Lung (tissue), 12 donors: ENCODE measurements around the gene ZPR1. TPM values are rescaled to one million over a fixed set of nuclear protein-coding genes. Genes with fewer than 3 reads are reported as not detected.

ENCODE experiments used
- ATAC-seq: fragments of 200-7000 bp; cut with Tn5 transposase; one replicate; pipeline ENCODE4 v1.9.1; 2020; ENCODE audit warnings: moderate number of reproducible peaks; ENCODE audit not compliant: insufficient read depth, low FRiP score
- DNase-seq, 3 donors: peaks; one replicate each; pipeline ENCODE4 v3.0.0-alpha.2; 2013 to 2017
- H3K27ac ChIP-seq, 2 donors: one replicate each; pipeline ENCODE4 v1.5.1; 2013; ENCODE audit warnings: mild to moderate bottlenecking in 2 of 2, moderate library complexity in 2 of 2, control low read depth in 1 of 2, inconsistent platforms in 1 of 2, low read depth in 1 of 2, low read length in 1 of 2
- H3K27me3 ChIP-seq, 3 donors: one replicate each; pipeline ENCODE4 v1.5.1; 2013; ENCODE audit warnings: low read length in 2 of 3; ENCODE audit not compliant: control insufficient read depth in 3 of 3, insufficient read depth in 3 of 3
- H3K36me3 ChIP-seq, 4 donors: one replicate each; pipeline ENCODE4 v1.5.1; 2013; ENCODE audit warnings: low read length in 4 of 4, mild to moderate bottlenecking in 1 of 4, moderate library complexity in 1 of 4; ENCODE audit not compliant: control insufficient read depth in 4 of 4, insufficient read depth in 4 of 4
- H3K4me1 ChIP-seq, 5 donors: one replicate each; pipeline ENCODE4 v1.5.1; 2013; ENCODE audit warnings: low read length in 5 of 5, mild to moderate bottlenecking in 2 of 5, moderate library complexity in 1 of 5; ENCODE audit not compliant: control insufficient read depth in 5 of 5, insufficient read depth in 5 of 5
- H3K4me3 ChIP-seq: one replicate; pipeline ENCODE4 v1.5.1; 2013; ENCODE audit warnings: mild to moderate bottlenecking, control low read depth, moderate library complexity
- H3K9ac ChIP-seq, 2 donors: one replicate each; pipeline ENCODE4 v1.5.1; 2013; ENCODE audit warnings: low read length in 2 of 2, control low read depth in 1 of 2; ENCODE audit not compliant: insufficient read depth in 1 of 2
- H3K9me3 ChIP-seq, 4 donors: one replicate each; pipeline ENCODE4 v1.5.1; 2013; ENCODE audit warnings: low read length in 3 of 4, mild to moderate bottlenecking in 1 of 4, moderate library complexity in 1 of 4; ENCODE audit not compliant: control insufficient read depth in 4 of 4, insufficient read depth in 3 of 4
- WGBS, 2 donors: extraction: QIAGEN DNeasy Blood & Tissue Kit; methylation state at CpG; one replicate each; pipeline ENCODE4 v1.1.7; 2013; 5-methylcytosine and 5-hydroxymethylcytosine counted together
- polyA plus RNA-seq, 2 donors: library from polyadenylated mRNA; stranded (reverse); fragments of 200-250 nt; gene quantifications; one replicate each; pipeline ENCODE4 v1.2.1, GENCODE V29; 2013
- total RNA-seq, 2 donors: library from RNA; depleted of rRNA in 1 of 2; stranded (reverse); fragments of >200 nt in 1 of 2; gene quantifications; one replicate each; pipeline ENCODE4 v1.2.1, GENCODE V29; 2014 to 2021
- TF ChIP-seq, protein P1 (sequence below): IDR thresholded peaks from 2 replicates; pipeline ENCODE4 v1.5.1; 2012; ENCODE audit warnings: mild to moderate bottlenecking; ENCODE audit errors: control extremely low read depth, extremely low read depth
- donor health status: control.
- donor health status: control.
- donor health status: Bipolar disorder and iron deficiency.
- donor health status: healthy.
- donor health status: DM: yes; HTN: yes; CAD: no.

Gene ZPR1
- total and polyA plus RNA-seq, 4 donors, result 19.4 to 50.9 (median 34.5) TPM

DNA sequence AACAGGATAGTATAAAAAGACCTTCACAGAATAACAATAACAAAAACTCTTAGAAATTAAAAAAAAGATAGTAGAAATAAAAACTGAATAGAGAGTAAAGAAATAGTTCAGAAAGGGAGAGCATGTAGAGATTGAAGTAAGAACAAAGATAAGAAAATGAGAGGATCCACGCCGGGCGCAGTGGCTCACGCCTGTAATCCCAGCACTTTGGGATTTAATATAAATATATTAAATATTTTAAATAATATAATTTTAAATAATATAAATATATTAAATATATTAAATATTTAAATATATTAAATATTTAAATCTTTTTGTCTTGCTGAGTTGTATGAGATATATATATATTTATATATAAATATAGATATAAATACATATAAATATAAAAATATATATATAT lies 24.3 kb upstream of the ZPR1 start:
- no peak overlapping the region for H3K9ac ChIP-seq
- WGBS, 2 donors, result 88 to 98% methylated on average over 4 of the region's 4 CpGs
- TF ChIP-seq, protein P1, sequence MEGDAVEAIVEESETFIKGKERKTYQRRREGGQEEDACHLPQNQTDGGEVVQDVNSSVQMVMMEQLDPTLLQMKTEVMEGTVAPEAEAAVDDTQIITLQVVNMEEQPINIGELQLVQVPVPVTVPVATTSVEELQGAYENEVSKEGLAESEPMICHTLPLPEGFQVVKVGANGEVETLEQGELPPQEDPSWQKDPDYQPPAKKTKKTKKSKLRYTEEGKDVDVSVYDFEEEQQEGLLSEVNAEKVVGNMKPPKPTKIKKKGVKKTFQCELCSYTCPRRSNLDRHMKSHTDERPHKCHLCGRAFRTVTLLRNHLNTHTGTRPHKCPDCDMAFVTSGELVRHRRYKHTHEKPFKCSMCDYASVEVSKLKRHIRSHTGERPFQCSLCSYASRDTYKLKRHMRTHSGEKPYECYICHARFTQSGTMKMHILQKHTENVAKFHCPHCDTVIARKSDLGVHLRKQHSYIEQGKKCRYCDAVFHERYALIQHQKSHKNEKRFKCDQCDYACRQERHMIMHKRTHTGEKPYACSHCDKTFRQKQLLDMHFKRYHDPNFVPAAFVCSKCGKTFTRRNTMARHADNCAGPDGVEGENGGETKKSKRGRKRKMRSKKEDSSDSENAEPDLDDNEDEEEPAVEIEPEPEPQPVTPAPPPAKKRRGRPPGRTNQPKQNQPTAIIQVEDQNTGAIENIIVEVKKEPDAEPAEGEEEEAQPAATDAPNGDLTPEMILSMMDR, result no peak

DNA sequence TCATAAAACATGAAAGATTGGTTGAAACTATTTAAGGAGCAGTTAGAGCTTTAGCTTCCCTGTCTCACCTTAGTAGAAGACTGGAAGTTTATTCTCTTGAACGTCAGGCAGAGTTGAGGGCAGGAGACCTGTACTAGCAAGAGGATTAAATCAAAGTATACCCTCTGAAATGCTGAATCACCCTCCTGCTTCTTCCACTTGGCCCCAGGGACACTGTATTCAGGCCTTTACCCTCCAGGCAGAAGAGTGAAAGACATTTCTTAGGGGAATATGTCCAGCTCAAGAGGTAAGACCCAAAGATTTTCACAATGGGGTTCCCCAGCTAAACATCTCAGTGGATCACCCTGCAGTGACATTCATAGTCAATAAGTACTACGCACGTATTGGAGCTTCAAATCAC lies 23.4 kb upstream of the ZPR1 start:
- Histone ChIP-seq H3K27me3 (no peaks in the 10 kb centered on the region), H3K9me3 (no peaks in the 10 kb centered on the region), H3K27ac (no peak overlapping the region), H3K4me3 (no peak overlapping the region), H3K9ac (no peak overlapping the region), H3K4me1 (no peaks in the 10 kb centered on the region), H3K36me3 (no peaks in the 10 kb centered on the region)
- 88 to 90% methylated on average over 3 of the region's 3 CpGs for WGBS, 2 donors
- no peak for DNase-seq
- no peak for ATAC-seq
- TF ChIP-seq, protein P1, result no peak

More for the DNA sequence above, 24.3 kb upstream of the ZPR1 start:
- DNase-seq (no peak), ATAC-seq (no peak)
- Histone ChIP-seq H3K36me3 (no peaks in the 10 kb centered on the region), H3K4me3 (no peak overlapping the region), H3K4me1 (no peaks in the 10 kb centered on the region), H3K9me3 (no peaks in the 10 kb centered on the region), H3K27me3 (no peaks in the 10 kb centered on the region), H3K27ac (no peak overlapping the region)

DNA sequence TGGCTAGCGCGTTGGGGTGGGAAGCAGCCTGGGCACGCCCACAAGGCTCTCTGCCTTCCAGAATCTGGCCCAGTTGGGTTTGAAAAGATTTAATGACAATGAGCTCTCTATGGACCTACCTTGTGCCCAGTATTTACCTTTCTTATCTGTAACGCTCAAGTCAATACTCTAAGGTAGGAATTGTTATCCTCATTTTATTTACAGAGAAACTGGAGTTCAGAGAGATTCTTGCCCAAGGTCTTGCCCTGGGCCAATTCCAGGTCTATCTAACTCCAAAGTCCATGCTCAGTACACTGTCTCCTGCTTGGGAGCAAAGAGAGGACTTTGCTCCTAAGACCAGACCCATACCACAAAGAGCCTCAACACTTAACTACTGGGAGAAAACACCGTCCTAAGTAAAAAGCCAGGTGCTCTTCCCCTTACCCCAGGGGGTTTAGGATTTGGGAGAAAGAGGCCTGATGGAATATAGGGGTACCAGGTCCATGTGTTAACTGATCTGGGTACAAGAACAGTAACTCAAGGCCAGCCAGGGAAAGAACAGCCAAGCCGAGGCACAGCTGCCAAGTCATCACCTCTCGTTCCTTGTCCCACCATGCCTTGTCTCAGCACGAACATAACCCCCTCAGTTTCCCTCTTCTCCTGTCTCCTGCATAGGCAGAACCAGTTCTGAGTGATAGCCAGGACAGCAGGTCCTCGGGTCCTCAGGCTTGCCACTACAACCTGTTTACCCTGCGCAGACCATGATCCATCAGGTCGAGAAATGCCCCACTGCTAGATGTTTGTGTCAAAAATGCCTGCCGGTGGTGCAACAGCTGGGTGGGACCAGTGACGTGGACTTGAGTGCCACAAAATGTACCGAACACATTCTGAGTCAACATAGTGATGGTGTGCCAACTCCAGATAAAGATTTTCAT lies 20.7 kb upstream of the ZPR1 start:
- no peaks in the 10 kb centered on the region for H3K9me3 ChIP-seq
- no peaks in the 10 kb centered on the region for H3K27me3 ChIP-seq
- H3K36me3 ChIP-seq, result no peaks in the 10 kb centered on the region
- ATAC-seq (peak; percentile 76), DNase-seq (peak in 1 of 3 donors; percentile 25)
- H3K4me1 ChIP-seq, result no peaks in the 10 kb centered on the region
- 60 to 80% methylated on average over 14 of the region's 14 CpGs for WGBS, 2 donors
- TF ChIP-seq, protein P1, result no peak
- peak overlapping the region in 1 of 2 donors; percentile 88 for H3K27ac ChIP-seq
- no peak overlapping the region for H3K9ac ChIP-seq
- H3K4me3 ChIP-seq, result no peak overlapping the region
